HG02981 (cell line): ENCODE measurements around the gene FMO2.
A peak's percentile ranks its signal among the peaks of the same experiment; 100 is the strongest.

ENCODE experiments used
- ATAC-seq: cut with Tn5 transposase; IDR thresholded peaks from one replicate; pipeline ENCODE4 v1.9.1; 2021; ENCODE audit warnings: mild to moderate bottlenecking, moderate library complexity; ENCODE audit not compliant: unreplicated experiment

Gene FMO2, protein sequence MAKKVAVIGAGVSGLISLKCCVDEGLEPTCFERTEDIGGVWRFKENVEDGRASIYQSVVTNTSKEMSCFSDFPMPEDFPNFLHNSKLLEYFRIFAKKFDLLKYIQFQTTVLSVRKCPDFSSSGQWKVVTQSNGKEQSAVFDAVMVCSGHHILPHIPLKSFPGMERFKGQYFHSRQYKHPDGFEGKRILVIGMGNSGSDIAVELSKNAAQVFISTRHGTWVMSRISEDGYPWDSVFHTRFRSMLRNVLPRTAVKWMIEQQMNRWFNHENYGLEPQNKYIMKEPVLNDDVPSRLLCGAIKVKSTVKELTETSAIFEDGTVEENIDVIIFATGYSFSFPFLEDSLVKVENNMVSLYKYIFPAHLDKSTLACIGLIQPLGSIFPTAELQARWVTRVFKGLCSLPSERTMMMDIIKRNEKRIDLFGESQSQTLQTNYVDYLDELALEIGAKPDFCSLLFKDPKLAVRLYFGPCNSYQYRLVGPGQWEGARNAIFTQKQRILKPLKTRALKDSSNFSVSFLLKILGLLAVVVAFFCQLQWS

DNA sequence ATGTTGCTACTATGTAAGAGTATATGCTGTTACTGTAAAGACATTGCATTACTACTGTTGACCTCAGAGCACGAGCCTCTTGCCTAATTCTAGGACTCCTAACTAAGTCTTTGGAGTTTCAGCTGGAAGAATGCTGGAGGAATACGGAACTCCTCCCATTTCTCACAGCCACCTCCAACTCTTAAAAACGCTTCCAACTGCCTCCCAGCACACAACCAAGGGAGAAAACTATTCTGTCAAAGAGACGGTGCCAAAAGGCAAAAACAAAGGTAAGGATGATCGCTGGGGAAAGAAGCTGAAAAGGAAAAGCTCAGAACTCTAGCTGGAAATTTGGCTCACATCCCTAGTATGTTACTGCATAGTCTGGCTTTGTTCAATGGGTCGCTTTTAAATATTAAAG lies at the start of gene FMO2:
Gene FMO2, plus strand, starts transcription at position 210 of the 400 bp plus-strand sequence. CDS start 414 bp downstream, outside the sequence.
- ATAC-seq, result no peak

DNA sequence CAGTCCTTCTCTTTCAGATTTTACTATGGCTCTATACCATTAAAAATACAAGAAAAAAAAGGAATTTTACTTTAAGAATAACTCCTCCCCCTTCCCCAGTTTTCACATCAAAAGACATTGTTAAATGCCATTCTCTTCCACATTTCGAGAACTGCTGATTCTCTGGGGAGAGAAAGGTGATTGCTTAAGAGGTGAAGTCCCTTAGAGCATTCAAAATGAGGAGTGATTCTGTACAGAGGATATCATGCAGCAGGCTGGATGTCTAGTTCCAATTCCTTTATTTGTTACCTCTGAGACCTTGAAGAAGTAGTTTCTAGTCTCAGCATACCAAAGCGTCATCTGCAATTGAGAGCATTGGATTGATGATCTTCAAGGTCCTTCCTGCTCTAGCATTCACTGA lies 47.5 kb upstream of the FMO2 start:
- no peak for ATAC-seq

DNA sequence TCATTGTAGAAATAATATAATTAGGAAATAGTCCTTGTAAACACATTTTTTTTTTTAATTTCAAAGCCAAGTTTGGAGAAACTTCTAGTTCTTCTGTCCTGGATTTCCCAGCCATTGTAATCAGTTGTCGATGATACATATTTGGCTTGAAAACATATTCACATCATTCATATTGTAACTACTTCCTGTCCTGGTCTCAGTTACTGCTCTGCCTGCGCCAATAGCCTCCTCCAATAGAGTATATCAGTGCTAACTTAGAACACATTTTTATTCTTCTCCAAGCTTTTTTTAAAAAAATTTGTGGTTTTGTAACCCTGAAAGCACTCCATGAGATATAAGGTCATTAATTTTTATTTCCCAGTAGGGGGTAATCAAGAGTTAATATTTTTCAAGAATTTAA lies 46.1 kb upstream of the FMO2 start:
- ATAC-seq, result no peak

DNA sequence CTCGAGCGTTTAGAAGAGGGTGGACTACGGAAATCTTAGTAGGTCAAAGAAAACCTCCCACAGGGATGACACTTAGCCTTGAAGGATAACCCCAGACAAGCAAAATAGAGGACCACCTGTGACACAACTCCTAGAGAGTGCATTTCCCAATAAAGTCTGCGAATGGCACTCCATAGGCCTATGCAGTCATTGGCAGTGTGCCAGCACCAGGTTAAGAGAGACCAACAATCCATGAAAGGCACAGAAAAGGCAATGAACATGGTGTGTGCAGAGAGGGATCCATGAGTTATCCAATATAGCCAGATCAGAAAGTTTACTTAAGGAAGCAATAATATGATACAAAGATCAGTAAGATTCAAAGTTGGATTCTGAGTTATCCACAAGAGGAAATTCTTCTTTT lies 45.2 kb upstream of the FMO2 start:
- no peak for ATAC-seq

DNA sequence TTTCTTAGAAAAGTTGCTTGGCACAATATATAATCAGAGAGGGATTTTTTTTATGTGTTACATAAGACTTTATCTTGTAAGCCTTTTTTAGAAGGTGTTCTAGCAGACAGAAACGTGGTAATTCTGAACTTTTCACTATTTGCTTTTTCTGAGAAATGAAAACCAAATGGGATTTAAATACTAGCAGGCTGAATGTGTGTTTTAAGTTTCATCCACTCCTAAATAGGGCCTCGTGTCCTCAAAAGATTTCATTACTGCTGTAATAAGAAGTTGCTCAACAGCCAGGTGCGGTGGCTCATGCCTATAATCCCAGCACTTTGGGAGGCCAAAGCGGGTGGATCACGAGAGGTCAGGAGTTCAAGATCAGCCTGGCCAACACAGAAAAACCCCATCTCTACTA lies 44.7 kb upstream of the FMO2 start:
- ATAC-seq, result no peak

DNA sequence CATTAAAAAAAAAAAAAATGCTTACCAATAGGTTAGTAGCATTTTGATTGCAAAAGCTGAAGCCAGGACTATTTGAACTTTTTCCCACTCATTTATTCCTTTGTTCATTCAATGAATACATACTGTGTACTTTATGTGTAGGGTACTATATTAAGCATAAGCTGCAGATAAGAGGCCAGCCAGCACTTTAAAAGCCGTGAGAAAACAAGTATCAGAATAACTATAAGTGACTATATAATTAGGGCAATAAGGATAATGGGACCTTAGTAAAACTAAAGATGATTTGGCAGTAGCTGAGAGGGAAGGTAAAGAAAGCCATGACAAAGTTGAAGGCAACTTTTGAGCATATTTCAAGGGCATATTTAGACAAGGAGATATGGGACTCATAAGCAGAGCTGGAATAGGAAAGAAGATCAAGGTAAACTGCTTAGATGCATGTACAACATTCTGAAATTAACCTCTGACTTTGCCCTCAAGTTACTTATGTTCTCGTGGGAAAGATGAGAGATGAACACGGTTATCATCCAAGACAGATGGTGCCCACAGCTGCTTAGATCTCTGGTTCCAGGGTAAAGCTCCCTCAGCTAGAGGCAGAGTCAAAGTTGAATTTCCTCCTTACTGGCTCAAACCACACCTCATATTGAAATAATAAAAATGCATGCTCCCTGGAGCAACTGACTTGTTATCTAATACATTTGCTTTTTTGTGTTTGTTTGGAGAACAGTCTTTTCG lies 44.0 kb upstream of the FMO2 start:
- no peak for ATAC-seq

DNA sequence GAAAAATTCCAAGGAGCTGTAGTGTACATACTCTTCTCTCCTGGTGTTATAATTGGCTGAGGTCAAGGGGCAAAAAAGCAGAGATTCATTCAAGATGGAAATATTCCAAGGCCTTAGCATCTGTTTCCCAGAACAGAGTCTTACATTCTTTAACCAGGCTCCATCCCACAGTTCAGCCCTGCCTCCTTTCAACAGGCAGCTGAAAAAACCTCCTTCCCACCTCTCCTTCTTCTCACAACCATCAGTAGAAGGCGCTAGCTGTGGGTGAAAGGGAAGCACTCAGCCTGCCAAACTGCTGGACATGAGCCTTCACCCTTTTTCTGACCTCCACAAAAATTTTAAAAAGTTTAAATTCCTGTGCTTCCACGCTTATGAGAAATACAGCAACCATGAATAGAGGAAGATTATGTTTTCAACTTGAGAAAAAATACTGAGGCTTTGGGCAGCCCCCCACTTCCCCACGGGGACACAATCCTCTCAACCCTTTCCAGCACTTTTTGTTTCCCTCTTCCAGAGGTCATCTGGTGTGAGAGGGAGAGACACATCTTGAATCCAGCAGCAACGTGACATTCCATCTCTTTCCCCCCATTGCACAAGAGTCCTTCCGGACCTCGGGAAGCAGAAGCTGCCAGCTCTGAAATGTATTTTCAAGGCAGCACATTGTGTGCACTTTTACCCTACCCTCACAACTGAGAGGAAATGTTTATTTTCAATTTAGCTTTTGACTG lies 43.2 kb upstream of the FMO2 start:
- ATAC-seq, result no peak

DNA sequence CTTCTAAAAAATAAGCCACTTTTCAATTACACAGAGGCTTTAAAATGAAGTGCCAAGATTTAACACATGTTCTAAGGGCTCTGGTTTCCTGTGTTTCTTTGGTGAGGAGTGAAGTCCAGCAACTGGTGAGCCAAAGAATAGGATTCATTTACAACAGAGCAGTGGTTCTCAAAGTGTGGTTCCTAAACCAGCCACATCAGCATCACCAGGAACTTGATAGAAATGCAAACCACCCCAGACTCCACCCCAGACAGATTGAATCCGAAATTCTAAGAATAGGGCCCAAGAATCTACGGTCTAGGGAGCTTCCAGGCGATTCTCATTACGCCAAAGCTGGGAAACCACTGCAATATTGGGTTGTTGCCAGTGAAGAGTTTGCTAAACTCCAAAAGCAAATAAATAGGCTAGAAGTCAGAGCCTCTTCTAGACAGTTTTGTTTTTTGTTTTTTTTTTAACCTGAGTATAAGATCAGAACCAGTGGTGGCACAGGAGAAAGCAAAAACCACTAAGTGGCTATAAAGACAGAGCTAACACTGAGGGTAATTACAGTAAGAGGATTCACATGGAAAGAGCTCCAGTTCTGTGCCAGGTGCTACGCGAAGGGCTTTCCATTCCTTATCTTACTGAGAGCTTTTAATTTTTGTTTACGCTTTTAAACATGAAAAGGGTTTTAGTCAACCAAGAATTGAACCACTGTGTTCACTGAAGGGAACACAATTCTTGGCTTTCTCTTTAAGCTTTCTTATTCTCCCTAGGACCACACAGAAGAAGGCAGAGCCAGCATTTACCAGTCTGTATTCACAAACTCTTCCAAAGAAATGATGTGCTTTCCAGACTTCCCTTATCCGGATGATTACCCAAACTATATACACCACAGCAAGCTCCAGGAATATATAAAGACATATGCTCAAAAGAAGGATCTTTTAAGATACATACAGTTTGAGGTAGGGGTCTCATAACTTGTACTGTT lies 42.4 kb upstream of the FMO2 start:
- no peak for ATAC-seq

DNA sequence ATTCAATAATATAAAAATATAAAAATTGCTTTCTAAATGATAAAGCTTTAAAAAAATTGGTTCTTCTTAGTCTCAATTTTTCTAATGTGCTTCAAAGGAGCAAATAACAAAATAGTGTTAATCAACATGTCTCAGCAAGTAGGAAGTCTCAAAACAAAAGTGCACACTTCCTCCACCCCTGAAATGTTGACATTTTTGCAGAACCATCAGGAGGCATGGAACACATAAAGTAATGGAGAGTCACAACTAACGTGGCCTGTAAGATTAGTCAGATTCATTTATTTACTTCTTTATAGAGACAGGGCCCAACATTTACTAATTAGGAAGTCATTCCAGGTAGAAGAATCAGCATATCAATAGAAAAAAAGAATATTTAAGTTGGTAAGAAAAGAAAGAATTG lies 34.9 kb upstream of the FMO2 start:
- no peak for ATAC-seq

DNA sequence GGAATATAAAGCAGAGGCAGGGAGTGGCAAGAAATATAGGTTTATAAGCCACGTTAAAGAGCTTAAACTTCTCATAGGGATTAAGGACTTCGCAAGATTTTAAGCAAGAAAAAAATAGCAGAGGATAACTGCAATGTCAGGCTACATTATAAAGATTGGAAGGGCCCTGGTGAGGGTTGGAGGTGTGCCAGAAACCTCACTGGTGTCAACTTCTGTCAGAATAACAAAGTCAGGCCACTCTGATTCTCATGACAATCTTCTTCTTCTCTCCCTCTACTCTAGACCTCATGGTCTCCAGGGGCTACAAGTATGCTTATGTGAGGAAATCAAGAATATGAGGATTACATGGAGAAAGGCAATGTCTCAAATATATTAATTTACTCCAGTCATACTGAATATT lies 32.6 kb upstream of the FMO2 start:
- ATAC-seq, result no peak

DNA sequence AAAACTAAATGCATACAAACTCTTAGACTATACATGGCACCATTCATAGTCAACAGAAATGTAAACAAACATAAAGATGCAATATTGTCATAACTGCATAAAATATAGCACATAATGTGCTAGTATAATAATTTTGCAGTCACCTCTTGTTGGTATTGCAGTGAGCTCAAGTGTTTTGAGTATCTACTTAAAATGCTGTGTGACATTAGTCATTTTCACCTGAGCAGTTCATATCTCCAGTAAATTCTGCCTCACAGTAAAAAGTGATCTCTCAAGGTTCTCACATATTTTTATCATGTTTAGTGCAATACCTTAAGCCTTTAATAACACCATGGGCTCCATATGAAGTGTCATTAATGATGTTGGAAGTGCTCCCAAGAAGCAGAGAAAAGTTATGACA lies 29.6 kb upstream of the FMO2 start:
- no peak for ATAC-seq

DNA sequence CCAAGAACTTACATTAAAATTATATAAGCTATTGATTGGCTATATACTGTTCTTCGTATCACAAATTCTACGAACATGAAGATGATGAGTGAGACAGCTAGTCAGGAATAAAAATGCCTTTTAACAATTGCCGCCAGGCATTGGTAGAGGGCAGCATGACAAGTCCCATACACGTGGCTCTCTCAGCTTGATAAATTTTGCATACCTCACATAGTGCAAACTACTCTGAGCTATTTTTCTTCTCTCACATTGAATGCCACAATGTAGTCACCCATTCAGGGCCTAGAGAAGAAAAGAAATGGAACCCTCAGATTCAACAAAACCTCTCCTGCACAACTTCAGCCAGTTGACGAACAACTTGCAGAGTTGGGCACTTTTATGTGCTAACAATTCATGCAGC lies 27.0 kb upstream of the FMO2 start:
- no peak for ATAC-seq

DNA sequence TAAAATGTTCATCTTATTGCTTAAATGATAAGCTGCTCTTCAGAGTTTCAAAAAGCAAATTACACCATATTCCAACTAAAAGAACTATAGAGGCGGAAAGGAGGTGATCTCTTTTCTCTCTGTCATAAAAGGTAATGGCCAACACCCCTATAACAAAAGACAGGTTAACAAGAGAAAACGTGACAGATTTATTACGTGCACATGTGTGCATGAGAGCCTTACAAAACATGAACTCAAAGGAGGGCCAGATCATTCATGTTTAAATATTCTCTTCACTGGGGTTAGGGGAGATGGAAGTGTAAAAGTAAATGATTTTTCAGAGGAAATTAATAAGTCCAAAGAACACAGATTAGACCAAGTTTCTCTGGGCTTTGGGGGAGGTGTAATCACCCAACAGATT lies 26.5 kb upstream of the FMO2 start:
- no peak for ATAC-seq

DNA sequence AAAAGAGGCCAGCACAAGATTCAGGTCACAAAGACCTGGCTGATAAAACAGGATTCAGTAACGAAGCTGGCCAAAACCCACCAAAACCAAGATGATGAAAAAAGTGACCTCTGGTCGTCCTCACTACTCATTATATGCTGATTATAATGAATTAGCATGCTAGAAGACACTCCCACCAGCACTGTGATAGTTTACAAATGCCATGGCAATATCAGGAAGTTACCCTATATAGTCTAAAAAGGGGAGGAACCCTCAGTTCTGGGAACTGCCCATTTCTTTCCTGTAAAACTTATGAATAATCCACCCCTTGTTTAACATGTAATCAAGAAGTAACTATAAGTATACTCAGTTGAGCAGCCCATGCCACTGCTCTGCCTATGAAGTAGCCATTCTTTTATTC lies 26.0 kb upstream of the FMO2 start:
- no peak for ATAC-seq

DNA sequence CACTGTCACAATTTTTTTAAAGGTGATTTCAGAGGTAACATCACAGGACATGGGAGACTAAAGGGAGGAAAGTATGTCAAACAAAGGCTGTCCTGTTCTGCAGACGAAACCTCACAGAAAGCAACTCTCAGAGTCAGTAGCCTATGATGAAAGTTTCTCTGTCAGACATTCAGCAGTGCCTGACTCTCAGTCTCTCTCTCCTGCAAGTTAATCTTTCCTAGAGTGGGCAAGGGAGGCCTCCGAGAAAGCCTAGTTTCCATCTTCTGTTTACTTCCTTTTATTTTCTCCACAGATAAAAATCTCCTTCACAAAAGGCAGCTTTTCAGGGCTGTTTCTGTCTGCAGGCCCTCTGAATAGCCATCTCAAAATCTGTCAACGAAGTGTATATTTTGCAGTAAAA lies 24.9 kb upstream of the FMO2 start:
- peak; percentile 87 for ATAC-seq

DNA sequence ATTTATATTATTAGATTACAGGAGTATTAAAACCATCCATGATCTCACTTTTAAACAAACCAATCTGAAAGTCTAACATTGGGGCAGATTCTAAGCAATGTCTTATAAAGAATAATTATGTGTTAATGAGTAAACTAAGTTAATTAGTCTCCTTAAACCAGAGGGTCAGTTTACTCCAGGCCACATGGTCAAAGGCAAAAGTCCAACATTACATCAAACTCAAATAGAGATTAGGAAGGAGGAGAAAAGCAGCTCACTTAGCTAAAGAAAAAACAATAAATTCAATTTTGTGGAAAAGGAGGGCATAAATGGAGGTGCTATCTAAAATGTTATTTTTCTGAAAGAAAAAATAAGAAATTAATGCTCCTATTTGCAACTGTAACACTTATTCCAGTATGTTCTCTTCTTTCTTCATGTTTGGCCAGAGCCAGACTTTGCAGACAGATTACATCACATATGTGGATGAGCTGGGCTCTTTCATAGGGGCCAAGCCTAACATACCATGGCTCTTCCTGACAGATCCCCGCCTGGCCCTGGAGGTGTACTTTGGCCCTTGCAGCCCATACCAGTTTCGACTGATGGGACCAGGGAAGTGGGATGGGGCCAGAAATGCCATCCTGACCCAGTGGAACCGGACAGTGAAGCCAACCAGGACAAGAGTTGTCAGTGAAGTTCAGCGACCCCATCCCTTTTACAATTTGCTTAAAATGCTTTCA lies 24.3 kb upstream of the FMO2 start:
- peak; percentile 20 for ATAC-seq

DNA sequence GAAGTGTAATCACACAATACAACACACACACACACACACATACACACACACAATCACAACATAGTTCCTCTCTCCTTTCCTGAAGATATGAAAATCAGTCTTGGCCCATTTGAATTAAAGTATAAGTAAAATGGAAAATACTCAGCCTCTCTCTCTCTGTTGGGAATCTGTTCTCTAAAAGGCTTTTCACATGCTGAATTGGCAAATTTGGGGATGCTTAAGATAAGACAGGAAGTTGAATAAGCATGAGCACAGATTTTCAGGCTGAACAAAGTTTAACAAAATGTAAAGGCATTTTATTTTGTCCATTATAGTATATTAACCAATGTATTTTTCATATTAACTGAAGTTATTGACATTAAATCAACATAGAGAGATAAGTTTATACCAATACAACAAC lies 23.7 kb upstream of the FMO2 start:
- no peak for ATAC-seq

DNA sequence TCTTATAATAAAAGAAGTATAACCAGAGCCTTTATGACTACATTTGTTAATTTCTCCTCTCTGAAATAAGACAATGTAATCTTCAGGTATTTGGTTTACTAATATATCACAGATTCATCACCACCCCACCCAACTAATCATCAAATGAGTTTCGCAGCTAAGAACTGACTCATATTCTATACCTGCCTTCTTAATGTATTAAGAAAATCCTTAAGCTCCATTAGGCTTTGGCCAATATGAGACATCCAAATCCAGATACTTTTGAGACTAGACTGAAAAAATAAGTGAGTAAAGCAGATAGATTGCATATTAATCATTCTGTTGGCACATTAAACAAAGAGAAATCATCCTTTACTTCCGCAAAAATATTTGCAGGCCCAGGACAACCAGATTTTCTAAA lies 18.7 kb upstream of the FMO2 start:
- no peak for ATAC-seq

DNA sequence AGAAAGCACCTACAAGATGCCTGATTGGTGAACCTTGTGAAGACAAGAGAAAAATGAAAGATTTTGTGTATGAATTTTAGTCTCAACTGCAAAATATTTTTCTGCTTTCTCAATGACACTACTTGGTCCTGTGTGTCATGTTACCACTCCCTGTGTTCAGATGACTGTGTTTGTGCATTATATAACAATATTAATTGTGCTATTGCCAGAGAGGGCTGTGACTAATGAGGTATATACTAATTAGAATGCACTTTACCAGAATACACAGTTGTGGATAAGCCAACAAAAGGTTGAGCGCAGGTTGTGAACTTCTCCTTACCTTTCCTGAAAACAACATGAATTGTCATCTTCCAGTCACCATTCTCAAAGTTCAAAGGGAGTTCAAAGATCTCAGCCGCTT lies 17.3 kb upstream of the FMO2 start:
- no peak for ATAC-seq

DNA sequence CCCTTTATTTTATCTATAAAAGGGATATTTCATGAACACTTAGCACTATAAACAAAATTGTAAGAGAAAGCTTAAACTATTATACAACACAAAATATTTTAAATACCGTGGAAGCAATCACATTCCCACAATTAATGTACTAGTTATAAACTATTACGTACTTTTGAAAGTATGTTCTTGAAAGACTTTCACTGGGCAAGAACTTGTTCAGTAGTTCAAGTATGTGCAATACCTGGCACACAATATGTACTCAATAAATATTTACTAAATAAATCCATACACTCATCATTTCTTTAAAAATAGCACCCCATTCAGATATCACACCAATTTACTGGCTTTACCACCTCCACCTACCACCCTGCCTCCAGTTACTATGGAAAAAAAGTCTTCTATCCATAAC lies 12.6 kb upstream of the FMO2 start:
- ATAC-seq, result no peak
